Cardiac fibroblast (primary cell): ENCODE results near the gene VEGFB.

Experiments
- DNase-seq, 2 donors: peaks; one replicate each; pipeline versions ENCODE4 v3.0.0 to v3.0.0-alpha.2; 2010; ENCODE audit warnings: low read depth in 2 of 2
- H3K4me3 ChIP-seq, 2 donors: replicated peaks in 1 of 2; 1 replicate in 1 of 2; 2 replicates in 1 of 2; pipeline ENCODE4 v1.5.1; 2011; ENCODE audit warnings: low read depth in 2 of 2, low read length in 2 of 2, mild to moderate bottlenecking in 2 of 2, moderate library complexity in 1 of 2
- TF ChIP-seq, protein P1 (sequence below): IDR thresholded peaks from one replicate; pipeline ENCODE4 v1.5.1; 2011; ENCODE audit warnings: low read depth, mild to moderate bottlenecking, low read length, inconsistent platforms

Gene VEGFB

DNA sequence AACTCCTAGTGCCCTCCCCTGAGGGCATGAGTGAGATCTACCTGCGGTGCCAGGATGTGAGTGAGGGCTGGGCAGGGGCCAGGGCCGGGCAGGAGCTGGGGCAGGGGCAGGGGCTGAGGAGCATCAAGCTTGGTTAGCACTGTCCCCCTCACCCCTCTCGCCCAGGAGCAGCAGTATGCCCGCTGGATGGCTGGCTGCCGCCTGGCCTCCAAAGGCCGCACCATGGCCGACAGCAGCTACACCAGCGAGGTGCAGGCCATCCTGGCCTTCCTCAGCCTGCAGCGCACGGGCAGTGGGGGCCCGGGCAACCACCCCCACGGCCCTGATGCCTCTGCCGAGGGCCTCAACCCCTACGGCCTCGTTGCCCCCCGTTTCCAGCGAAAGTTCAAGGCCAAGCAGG, 14.1 kb upstream of the VEGFB start:
- DNase-seq, result no peak
- TF ChIP-seq, protein P1, sequence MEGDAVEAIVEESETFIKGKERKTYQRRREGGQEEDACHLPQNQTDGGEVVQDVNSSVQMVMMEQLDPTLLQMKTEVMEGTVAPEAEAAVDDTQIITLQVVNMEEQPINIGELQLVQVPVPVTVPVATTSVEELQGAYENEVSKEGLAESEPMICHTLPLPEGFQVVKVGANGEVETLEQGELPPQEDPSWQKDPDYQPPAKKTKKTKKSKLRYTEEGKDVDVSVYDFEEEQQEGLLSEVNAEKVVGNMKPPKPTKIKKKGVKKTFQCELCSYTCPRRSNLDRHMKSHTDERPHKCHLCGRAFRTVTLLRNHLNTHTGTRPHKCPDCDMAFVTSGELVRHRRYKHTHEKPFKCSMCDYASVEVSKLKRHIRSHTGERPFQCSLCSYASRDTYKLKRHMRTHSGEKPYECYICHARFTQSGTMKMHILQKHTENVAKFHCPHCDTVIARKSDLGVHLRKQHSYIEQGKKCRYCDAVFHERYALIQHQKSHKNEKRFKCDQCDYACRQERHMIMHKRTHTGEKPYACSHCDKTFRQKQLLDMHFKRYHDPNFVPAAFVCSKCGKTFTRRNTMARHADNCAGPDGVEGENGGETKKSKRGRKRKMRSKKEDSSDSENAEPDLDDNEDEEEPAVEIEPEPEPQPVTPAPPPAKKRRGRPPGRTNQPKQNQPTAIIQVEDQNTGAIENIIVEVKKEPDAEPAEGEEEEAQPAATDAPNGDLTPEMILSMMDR, result no peak
- H3K4me3 ChIP-seq, result no peak overlapping the region

DNA sequence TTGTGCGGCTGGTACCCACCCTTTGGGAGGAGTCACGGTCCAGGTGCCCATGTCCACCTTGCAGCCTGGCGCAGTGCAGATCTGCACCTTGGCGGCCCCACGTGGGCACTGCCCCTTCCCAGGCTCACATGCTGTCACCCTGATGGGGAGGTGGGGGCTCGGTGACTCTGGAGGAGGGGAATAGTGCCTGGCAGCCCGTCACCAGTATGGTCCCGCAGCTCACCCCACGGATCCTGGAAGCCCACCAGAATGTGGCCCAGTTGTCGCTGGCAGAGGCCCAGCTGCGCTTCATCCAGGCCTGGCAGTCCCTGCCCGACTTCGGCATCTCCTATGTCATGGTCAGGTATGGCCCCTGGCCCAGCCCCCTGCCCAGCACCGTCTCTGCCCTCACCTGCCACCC, 13.6 kb upstream of the VEGFB start:
- H3K4me3 ChIP-seq, result no peak overlapping the region
- TF ChIP-seq, protein P1, result no peak
- DNase-seq, result no peak

DNA sequence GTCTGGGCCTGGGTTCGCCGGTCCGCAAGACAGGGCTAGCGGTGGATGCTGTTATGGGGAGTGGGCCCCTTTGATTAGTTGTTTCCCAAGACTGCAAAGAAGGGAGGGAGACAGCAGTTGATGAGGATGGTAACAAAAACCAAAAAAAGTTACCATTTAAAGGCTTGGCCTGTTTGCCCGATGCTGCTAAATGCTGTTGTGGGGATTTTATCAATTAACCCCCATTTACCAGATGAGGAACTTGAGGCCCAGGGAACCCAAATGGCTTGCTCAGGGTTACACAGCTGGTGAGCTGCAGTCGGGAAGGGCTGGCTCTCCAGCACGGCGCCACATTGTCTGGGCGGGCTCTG, 11.8 kb upstream of the VEGFB start:
- TF ChIP-seq, protein P1, result no peak
- no peak for DNase-seq
- H3K4me3 ChIP-seq, result no peak overlapping the region

DNA sequence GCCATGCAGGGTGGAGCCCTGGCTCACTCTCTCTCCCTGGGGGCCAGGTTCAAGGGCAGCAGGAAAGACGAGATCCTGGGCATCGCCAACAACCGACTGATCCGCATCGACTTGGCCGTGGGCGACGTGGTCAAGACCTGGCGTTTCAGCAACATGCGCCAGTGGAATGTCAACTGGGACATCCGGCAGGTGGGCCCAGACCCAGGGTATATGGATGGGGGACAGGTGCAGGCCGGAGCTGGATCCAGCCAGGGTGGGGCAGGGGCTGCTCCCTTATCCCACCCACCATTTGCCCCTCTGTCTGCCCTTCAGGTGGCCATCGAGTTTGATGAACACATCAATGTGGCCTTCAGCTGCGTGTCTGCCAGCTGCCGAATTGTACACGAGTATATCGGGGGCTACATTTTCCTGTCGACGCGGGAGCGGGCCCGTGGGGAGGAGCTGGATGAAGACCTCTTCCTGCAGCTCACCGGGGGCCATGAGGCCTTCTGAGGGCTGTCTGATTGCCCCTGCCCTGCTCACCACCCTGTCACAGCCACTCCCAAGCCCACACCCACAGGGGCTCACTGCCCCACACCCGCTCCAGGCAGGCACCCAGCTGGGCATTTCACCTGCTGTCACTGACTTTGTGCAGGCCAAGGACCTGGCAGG, 11.3 kb upstream of the VEGFB start:
- H3K4me3 ChIP-seq, result no peak overlapping the region
- no peak for DNase-seq

DNA sequence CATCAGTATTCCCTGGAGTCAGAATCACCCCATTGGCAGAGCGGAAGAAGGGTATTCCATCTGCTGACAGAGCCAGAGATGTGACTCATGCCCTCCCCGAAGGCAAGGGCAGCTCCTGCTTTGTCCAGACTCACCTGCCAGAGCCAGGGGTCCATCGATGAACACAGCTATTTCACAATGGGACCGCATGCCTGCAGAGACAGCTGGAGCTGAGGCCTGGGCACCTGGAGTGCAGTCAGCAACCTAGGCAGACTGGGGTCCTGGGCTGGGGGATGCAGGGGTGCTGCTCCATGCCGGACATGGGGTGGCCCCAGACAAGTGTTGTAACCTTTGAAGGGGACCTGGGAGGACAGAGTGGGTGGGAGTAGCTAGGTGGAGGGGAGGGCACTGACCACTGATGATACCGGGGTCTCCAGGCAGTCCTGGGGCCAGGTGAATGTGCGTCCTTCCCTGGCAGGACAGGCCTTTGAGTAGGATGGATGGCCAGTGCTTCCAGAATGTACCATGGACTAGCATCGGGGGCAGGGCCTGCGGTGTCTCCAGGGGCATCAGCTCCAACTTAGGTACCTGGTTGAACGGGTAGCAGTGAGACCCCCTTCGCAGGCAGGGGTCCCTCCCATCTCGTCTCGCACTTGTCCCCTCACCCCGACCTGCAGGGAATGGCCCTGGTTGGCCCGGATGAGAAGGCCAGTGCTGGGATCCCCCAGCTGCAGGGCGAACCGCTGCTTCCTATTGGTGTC, 10.1 kb upstream of the VEGFB start:
- DNase-seq, result peak in 1 of 2 donors; percentile 51
- TF ChIP-seq, protein P1, result no peak
- no peak overlapping the region for H3K4me3 ChIP-seq

More for the DNA sequence above, 11.3 kb upstream of the VEGFB start:
- TF ChIP-seq, protein P1, result no peak

DNA sequence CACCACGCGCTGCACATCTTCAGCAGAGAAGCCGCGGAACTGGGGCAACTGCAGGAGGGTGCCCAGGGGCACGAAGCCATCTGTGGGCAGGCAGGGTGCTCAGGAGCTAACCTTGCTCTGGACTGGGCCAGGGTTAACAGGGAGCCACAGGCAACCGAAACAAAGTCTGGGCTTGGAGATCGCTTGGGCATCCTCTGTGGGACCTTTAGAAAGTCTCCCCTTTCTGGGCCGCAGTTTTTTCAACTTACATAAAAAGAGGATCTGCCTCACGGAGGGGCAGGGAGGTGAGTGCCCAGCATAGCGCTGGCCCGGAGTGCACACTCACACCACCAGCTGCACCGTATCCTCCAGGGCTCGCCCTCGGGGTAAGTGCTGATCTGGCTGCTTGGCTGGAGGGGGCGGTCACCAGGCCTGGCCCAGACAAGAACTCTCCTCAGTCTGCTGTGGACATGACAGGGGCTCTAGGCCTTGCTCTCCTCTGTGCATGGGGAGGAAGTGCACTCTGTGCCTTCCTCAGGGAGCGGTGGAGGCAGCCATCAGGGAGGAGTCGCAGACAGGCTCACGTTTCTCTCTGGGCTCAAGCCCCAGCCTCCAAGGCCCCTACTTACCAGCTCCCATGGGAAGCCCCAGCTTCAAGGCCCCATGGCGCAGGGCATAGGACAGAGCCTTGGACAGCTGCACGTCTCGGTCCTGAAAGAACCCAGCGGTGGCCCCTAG, 9.3 kb upstream of the VEGFB start:
- TF ChIP-seq, protein P1, result no peak
- no peak for DNase-seq
- H3K4me3 ChIP-seq, result peak overlapping the region; percentile 84 to 89
